Muscle layer of duodenum (tissue), 2 donors: Measurements from ENCODE around the gene ITGBL1.

Experiments used
- H3K27ac ChIP-seq: one replicate; pipeline ENCODE4 v1.7.0; 2013; ENCODE audit warnings: mild to moderate bottlenecking, low read length
- H3K27me3 ChIP-seq: one replicate; pipeline ENCODE4 v1.7.0; 2013; ENCODE audit warnings: low read depth, mild to moderate bottlenecking, control low read depth, low read length
- H3K36me3 ChIP-seq, 2 donors: one replicate each; pipeline ENCODE4 v1.7.0; 2013; ENCODE audit warnings: low read length in 2 of 2, control low read depth in 1 of 2, mild to moderate bottlenecking in 1 of 2; ENCODE audit not compliant: insufficient read depth in 2 of 2, control insufficient read depth in 1 of 2
- H3K4me1 ChIP-seq, 2 donors: one replicate each; pipeline ENCODE4 v1.7.0; 2013; ENCODE audit warnings: low read length in 2 of 2, mild to moderate bottlenecking in 2 of 2, control low read depth in 1 of 2, moderate library complexity in 1 of 2; ENCODE audit not compliant: insufficient read depth in 2 of 2, control insufficient read depth in 1 of 2
- H3K4me3 ChIP-seq, 2 donors: one replicate each; pipeline ENCODE4 v1.7.0; 2013; ENCODE audit warnings: low read length in 2 of 2, low read depth in 1 of 2, mild to moderate bottlenecking in 1 of 2
- H3K9me3 ChIP-seq, 2 donors: one replicate each; pipeline ENCODE4 v1.7.0; 2013; ENCODE audit warnings: low read length in 2 of 2, control low read depth in 1 of 2, mild to moderate bottlenecking in 1 of 2; ENCODE audit not compliant: control insufficient read depth in 1 of 2
- donor health status: healthy.

The ITGBL1 gene

GRCh38 chr13:101489643-101490405, 37.3 kb downstream of the ITGBL1 start:
- Histone ChIP-seq H3K27ac (no peak overlapping the region), H3K9me3 (no peaks in the 10 kb centered on the region), H3K36me3 (no peaks in the 10 kb centered on the region), H3K27me3 (no peaks in the 10 kb centered on the region), H3K4me3 (no peak overlapping the region), H3K4me1 (no peaks in the 10 kb centered on the region)

GRCh38 chr13:101490406-101491015, 38.0 kb downstream of the ITGBL1 start:
- Histone ChIP-seq H3K9me3 (no peaks in the 10 kb centered on the region), H3K4me3 (no peak overlapping the region), H3K36me3 (no peaks in the 10 kb centered on the region), H3K27me3 (no peaks in the 10 kb centered on the region), H3K4me1 (no peaks in the 10 kb centered on the region), H3K27ac (no peak overlapping the region)

- H3K36me3 ChIP-seq, result no peaks in the 10 kb centered on the region
- H3K9me3 ChIP-seq, result no peaks in the 10 kb centered on the region
- no peaks in the 10 kb centered on the region for H3K27me3 ChIP-seq
- H3K4me3 ChIP-seq, result no peak overlapping the region
- H3K27ac ChIP-seq, result no peak overlapping the region
- H3K4me1 ChIP-seq, result no peaks in the 10 kb centered on the region
Observed at GRCh38 chr13:101492251-101492910, 39.9 kb downstream of the ITGBL1 start.

GRCh38 chr13:101493541-101493940, 41.1 kb downstream of the ITGBL1 start:
- H3K4me3 ChIP-seq, result no peak overlapping the region
- no peaks in the 10 kb centered on the region for H3K4me1 ChIP-seq
- H3K27me3 ChIP-seq, result no peaks in the 10 kb centered on the region
- no peaks in the 10 kb centered on the region for H3K9me3 ChIP-seq
- no peaks in the 10 kb centered on the region for H3K36me3 ChIP-seq
- no peak overlapping the region for H3K27ac ChIP-seq

- Histone ChIP-seq H3K4me1 (no peaks in the 10 kb centered on the region), H3K27ac (no peak overlapping the region), H3K9me3 (no peaks in the 10 kb centered on the region), H3K4me3 (no peak overlapping the region), H3K36me3 (no peaks in the 10 kb centered on the region), H3K27me3 (no peaks in the 10 kb centered on the region)
Observed at GRCh38 chr13:101499406-101499805, 46.9 kb downstream of the ITGBL1 start.

GRCh38 chr13:101502618-101503017, 50.1 kb downstream of the ITGBL1 start:
- Histone ChIP-seq H3K36me3 (no peaks in the 10 kb centered on the region), H3K4me3 (no peak overlapping the region), H3K4me1 (no peaks in the 10 kb centered on the region), H3K27ac (no peak overlapping the region), H3K27me3 (no peaks in the 10 kb centered on the region), H3K9me3 (no peaks in the 10 kb centered on the region)

GRCh38 chr13:101511161-101511560, 58.7 kb downstream of the ITGBL1 start:
- Histone ChIP-seq H3K4me1 (no peaks in the 10 kb centered on the region), H3K4me3 (no peak overlapping the region), H3K27ac (no peak overlapping the region), H3K27me3 (no peaks in the 10 kb centered on the region), H3K9me3 (no peaks in the 10 kb centered on the region), H3K36me3 (no peaks in the 10 kb centered on the region)

- H3K27ac ChIP-seq, result no peak overlapping the region
- no peaks in the 10 kb centered on the region for H3K9me3 ChIP-seq
- no peaks in the 10 kb centered on the region for H3K4me1 ChIP-seq
- H3K27me3 ChIP-seq, result no peaks in the 10 kb centered on the region
- H3K36me3 ChIP-seq, result no peaks in the 10 kb centered on the region
- H3K4me3 ChIP-seq, result no peak overlapping the region
Observed at GRCh38 chr13:101511766-101512165, 59.3 kb downstream of the ITGBL1 start.

- H3K27me3 ChIP-seq, result no peaks in the 10 kb centered on the region
- H3K36me3 ChIP-seq, result no peaks in the 10 kb centered on the region
- no peaks in the 10 kb centered on the region for H3K4me1 ChIP-seq
- no peak overlapping the region for H3K27ac ChIP-seq
- no peak overlapping the region for H3K4me3 ChIP-seq
- no peaks in the 10 kb centered on the region for H3K9me3 ChIP-seq
Observed at GRCh38 chr13:101512650-101513049, 60.2 kb downstream of the ITGBL1 start.

GRCh38 chr13:101514100-101514499, 61.6 kb downstream of the ITGBL1 start:
- H3K36me3 ChIP-seq, result no peaks in the 10 kb centered on the region
- no peaks in the 10 kb centered on the region for H3K9me3 ChIP-seq
- no peaks in the 10 kb centered on the region for H3K4me1 ChIP-seq
- no peaks in the 10 kb centered on the region for H3K27me3 ChIP-seq
- H3K27ac ChIP-seq, result no peak overlapping the region
- no peak overlapping the region for H3K4me3 ChIP-seq

GRCh38 chr13:101514695-101515275, 62.3 kb downstream of the ITGBL1 start:
- Histone ChIP-seq H3K27ac (no peak overlapping the region), H3K4me3 (no peak overlapping the region), H3K36me3 (no peaks in the 10 kb centered on the region), H3K27me3 (no peaks in the 10 kb centered on the region), H3K4me1 (no peaks in the 10 kb centered on the region), H3K9me3 (no peaks in the 10 kb centered on the region)
